Muscle layer of duodenum (tissue), 2 donors: ENCODE data around the gene TJP2.

Source experiments
- H3K27ac ChIP-seq: one replicate; pipeline ENCODE4 v1.7.0; 2013; ENCODE audit warnings: mild to moderate bottlenecking, low read length
- H3K27me3 ChIP-seq: one replicate; pipeline ENCODE4 v1.7.0; 2013; ENCODE audit warnings: low read depth, mild to moderate bottlenecking, control low read depth, low read length
- H3K36me3 ChIP-seq, 2 donors: one replicate each; pipeline ENCODE4 v1.7.0; 2013; ENCODE audit warnings: low read length in 2 of 2, control low read depth in 1 of 2, mild to moderate bottlenecking in 1 of 2; ENCODE audit not compliant: insufficient read depth in 2 of 2, control insufficient read depth in 1 of 2
- H3K4me1 ChIP-seq, 2 donors: one replicate each; pipeline ENCODE4 v1.7.0; 2013; ENCODE audit warnings: low read length in 2 of 2, mild to moderate bottlenecking in 2 of 2, control low read depth in 1 of 2, moderate library complexity in 1 of 2; ENCODE audit not compliant: insufficient read depth in 2 of 2, control insufficient read depth in 1 of 2
- H3K4me3 ChIP-seq, 2 donors: one replicate each; pipeline ENCODE4 v1.7.0; 2013; ENCODE audit warnings: low read length in 2 of 2, low read depth in 1 of 2, mild to moderate bottlenecking in 1 of 2
- H3K9me3 ChIP-seq, 2 donors: one replicate each; pipeline ENCODE4 v1.7.0; 2013; ENCODE audit warnings: low read length in 2 of 2, control low read depth in 1 of 2, mild to moderate bottlenecking in 1 of 2; ENCODE audit not compliant: control insufficient read depth in 1 of 2
- donor health status: healthy.

TJP2 gene

GRCh38 chr9:69193685-69194032, 19.6 kb downstream of the TJP2 start:
- Histone ChIP-seq H3K9me3 (no peaks in the 10 kb centered on the region), H3K4me1 (peaks cover 0 to 21% of the 10 kb centered on the region in 2 donors), H3K36me3 (no peaks in the 10 kb centered on the region), H3K27me3 (no peaks in the 10 kb centered on the region), H3K4me3 (no peak overlapping the region), H3K27ac (no peak overlapping the region)

DNA sequence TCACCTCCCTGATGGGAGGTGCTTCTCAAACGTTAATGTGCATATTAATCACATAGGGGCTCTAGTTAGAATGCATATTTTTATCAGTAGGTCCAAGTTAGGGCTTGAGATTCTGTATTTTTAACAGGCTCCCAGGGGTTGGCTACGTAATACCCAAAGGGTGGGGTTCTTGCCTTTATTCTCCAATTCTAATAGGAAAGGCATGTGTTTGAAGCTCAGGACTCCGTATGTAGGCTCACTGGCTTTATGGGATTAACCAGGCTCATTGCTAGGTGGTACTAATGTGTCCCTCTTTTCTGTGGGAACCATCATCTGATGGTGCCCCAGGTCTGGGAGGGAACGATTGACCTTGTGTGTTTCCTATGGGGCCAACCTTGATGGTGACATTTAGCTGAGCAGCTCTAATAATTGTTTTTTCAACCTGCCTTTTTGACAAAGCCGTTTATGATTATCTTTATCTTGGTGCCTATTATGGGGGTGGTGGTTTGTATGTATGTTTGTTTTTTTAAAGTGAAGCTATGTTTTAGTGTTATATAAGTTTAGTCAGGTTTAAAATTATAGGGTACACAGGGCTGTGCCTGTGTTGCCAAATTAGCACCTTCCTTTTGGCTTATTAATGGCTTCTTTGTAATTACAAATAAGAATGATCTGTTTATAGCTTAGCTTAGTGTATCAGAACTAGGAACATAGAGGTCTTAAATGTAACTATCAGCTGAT, 20.8 kb downstream of the TJP2 start:
- no peak overlapping the region for H3K4me3 ChIP-seq
- H3K27me3 ChIP-seq: no peaks in the 10 kb centered on the region
- H3K4me1 ChIP-seq: peaks cover 0 to 25% of the 10 kb centered on the region in 2 donors
- no peaks in the 10 kb centered on the region for H3K9me3 ChIP-seq
- no peaks in the 10 kb centered on the region for H3K36me3 ChIP-seq
- H3K27ac ChIP-seq: no peak overlapping the region

DNA sequence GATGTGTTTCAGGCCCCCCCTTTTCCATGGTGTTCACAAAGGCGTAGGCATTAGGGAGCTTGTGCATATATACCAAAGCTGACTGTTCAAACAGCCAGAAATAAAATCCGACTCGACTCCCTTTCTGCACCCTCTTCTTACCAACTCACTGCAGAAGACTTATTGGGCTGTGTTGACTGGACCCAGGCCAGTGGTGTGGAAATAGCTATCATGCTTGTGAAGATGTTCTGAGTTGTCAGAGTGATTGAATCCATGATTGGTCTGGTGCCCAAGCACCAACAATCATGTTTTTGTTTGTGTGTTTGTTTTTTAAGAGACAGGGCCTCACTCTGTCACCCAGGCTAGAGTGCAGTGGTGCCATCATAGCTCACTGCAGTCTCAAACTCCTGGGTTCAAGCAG, 21.6 kb downstream of the TJP2 start:
- Histone ChIP-seq H3K27me3 (no peaks in the 10 kb centered on the region), H3K4me3 (no peak overlapping the region), H3K36me3 (no peaks in the 10 kb centered on the region), H3K9me3 (no peaks in the 10 kb centered on the region), H3K4me1 (peaks cover 0 to 27% of the 10 kb centered on the region in 2 donors), H3K27ac (no peak overlapping the region)

GRCh38 chr9:69197687-69198086, 23.6 kb downstream of the TJP2 start:
- Histone ChIP-seq H3K9me3 (no peaks in the 10 kb centered on the region), H3K4me3 (no peak overlapping the region), H3K27ac (no peak overlapping the region), H3K4me1 (peaks cover 0 to 21% of the 10 kb centered on the region in 2 donors), H3K36me3 (no peaks in the 10 kb centered on the region), H3K27me3 (no peaks in the 10 kb centered on the region)

DNA sequence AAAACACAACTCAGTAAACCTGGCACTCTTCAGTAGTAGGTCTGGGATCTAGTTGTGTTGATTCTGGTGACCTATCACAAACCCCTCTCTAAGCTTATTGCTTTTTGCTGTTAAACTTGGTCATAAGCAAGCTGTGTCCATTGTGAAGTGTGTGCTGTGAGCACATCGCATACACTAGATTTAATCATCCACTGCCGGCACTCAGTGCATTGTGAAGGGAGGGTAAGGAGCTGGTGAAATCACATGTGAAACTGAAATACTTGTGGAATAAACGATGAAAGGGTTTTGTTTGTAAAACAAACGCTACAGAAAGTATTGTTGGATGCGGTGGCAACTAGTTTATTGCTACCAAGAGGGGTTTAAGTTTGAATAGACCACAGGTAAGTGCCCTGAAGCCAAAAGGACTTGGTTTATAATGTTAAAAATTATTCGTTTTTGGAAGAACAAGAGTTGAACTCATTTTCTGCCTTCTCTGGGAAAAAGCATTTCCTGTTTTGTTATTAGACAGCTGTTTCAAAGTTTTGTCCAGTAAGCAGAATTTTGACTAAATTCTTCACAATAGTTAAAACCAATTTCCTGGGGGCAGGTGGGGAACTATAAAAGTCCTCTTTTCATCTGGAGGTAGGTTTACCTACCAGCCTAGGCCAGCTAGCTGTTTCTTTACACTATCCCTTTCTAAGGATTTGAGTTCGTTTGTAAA, 24.6 kb downstream of the TJP2 start:
- H3K27me3 ChIP-seq: no peaks in the 10 kb centered on the region
- H3K27ac ChIP-seq: peak overlapping the region; percentile 20
- H3K4me3 ChIP-seq: no peak overlapping the region
- no peaks in the 10 kb centered on the region for H3K36me3 ChIP-seq
- no peaks in the 10 kb centered on the region for H3K9me3 ChIP-seq
- peaks cover 0 to 18% of the 10 kb centered on the region in 2 donors for H3K4me1 ChIP-seq

DNA sequence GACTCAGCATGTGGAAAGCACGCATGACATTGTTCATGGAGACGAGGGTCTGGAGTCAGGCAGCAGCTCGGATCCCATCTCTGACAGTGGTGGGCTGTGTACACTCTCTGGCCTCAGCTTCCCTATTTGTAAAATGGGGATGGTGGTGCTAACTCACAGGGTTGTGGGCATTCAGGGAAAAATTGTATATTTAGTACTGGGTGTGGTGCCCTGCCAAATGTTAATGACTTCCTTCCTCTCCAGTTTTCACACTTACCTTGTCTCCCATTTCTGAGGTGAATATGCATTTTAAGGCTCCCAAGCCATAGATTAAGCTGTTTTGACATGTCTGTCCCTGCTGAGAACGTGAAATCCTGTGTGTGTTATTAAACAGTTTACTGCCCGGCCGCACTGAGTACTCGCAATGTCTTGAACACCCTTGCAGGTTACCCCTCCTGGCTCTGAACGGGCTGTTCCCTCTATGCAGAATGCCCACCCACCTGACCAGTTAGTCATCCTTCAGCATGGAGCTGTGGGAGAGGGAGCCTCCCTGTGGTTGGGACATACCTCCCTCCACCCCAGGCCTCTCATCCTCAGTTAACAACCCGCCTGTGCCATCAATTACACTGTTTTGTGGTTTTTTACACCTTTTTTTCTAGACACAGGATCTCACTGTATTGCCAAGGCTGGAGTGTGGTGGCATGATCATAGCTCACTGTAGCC, 25.8 kb downstream of the TJP2 start:
- no peaks in the 10 kb centered on the region for H3K27me3 ChIP-seq
- H3K4me3 ChIP-seq: no peak overlapping the region
- peaks cover 0 to 28% of the 10 kb centered on the region in 2 donors for H3K4me1 ChIP-seq
- H3K27ac ChIP-seq: no peak overlapping the region
- no peaks in the 10 kb centered on the region for H3K36me3 ChIP-seq
- H3K9me3 ChIP-seq: no peaks in the 10 kb centered on the region

- H3K27me3 ChIP-seq: no peaks in the 10 kb centered on the region
- no peak overlapping the region for H3K27ac ChIP-seq
- no peaks in the 10 kb centered on the region for H3K9me3 ChIP-seq
- peaks cover 0 to 28% of the 10 kb centered on the region in 2 donors for H3K4me1 ChIP-seq
- no peaks in the 10 kb centered on the region for H3K36me3 ChIP-seq
- no peak overlapping the region for H3K4me3 ChIP-seq
Observed at GRCh38 chr9:69202556-69202955, 28.5 kb downstream of the TJP2 start.

- Histone ChIP-seq H3K4me1 (peaks cover 0 to 32% of the 10 kb centered on the region in 2 donors), H3K27ac (no peak overlapping the region), H3K4me3 (no peak overlapping the region)
Observed at GRCh38 chr9:69204326-69204725, 30.2 kb downstream of the TJP2 start.

GRCh38 chr9:69204849-69205248, 30.8 kb downstream of the TJP2 start:
- Histone ChIP-seq H3K4me1 (peaks cover 0 to 28% of the 10 kb centered on the region in 2 donors), H3K27ac (no peak overlapping the region), H3K36me3 (no peaks in the 10 kb centered on the region), H3K9me3 (no peaks in the 10 kb centered on the region), H3K4me3 (no peak overlapping the region), H3K27me3 (no peaks in the 10 kb centered on the region)

More at GRCh38 chr9:69204326-69204725, 30.2 kb downstream of the TJP2 start:
- H3K36me3 ChIP-seq: no peaks in the 10 kb centered on the region
- H3K9me3 ChIP-seq: no peaks in the 10 kb centered on the region
- no peaks in the 10 kb centered on the region for H3K27me3 ChIP-seq

DNA sequence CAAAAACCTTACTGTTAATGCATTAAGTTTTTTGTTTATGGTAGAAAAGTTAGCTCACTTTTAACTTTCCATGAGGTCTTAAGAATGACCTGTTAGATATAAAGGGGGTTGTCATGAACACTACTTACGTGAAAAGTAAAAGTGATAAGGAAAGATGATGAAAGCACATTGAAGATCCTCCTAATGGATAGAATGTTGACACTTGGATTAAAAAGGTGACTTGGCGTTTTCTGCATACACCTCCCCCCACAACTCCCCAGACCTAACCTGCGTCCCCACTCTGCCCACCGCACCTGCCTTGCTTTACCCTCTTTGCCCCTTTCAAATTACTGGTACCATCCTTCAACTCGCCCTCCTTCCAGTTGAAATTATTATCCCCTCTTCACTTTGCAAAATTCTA, 32.0 kb downstream of the TJP2 start:
- H3K4me1 ChIP-seq: peaks cover 0 to 26% of the 10 kb centered on the region in 2 donors
- no peak overlapping the region for H3K27ac ChIP-seq

GRCh38 chr9:69207503-69207902, 33.4 kb downstream of the TJP2 start:
- Histone ChIP-seq H3K27ac (no peak overlapping the region), H3K27me3 (no peaks in the 10 kb centered on the region), H3K4me1 (peaks cover 0 to 26% of the 10 kb centered on the region in 2 donors)

More for the DNA sequence above, 32.0 kb downstream of the TJP2 start:
- no peaks in the 10 kb centered on the region for H3K36me3 ChIP-seq
- H3K27me3 ChIP-seq: no peaks in the 10 kb centered on the region
- no peaks in the 10 kb centered on the region for H3K9me3 ChIP-seq
- H3K4me3 ChIP-seq: no peak overlapping the region

More at GRCh38 chr9:69207503-69207902, 33.4 kb downstream of the TJP2 start:
- no peaks in the 10 kb centered on the region for H3K9me3 ChIP-seq
- H3K36me3 ChIP-seq: no peaks in the 10 kb centered on the region
- H3K4me3 ChIP-seq: no peak overlapping the region
